ENCODE data around the gene SMIM41.

DNA sequence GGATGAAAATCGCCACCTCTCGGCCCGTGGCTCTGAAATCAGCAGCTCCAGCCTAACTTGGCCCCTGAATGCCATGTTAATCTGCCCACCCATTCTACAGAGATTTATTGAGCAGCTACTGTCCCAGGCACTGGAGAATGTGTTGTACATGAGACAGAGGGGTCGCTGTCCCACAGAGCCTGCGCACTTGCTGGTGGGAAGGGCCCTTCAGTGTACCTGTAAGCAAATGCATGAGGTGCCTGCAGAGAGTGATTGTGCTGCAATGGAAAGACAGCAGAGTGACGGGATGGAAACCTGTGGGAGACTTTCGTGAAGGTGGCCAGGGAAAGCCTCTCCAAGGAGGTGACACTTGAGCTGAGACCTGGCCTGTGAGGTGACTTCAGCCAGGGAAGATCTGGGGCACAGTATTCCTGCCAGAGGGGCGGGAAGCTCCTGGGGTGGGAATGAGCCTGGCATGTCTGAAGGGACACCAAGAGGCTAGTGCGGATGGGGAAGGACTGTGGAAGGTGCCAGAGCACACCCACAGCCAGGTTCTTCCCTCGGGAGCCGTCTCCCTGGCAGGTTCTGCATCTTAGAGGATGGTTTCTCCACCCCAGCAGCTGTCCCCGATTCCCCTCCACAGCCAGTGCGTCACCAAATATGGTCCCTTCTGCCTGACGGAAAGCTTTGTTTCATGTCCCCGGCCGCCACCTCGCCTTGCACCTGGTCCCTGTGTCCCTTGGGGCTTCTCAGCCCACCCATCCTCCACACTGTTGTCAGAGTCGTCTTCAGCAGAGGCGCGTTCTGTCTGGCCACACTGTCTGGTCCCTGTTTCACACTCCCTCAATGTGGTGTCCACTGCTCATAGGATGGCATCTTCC lies 8.7 kb downstream of the SMIM41 start:
- TF ChIP-seq, protein P1, sequence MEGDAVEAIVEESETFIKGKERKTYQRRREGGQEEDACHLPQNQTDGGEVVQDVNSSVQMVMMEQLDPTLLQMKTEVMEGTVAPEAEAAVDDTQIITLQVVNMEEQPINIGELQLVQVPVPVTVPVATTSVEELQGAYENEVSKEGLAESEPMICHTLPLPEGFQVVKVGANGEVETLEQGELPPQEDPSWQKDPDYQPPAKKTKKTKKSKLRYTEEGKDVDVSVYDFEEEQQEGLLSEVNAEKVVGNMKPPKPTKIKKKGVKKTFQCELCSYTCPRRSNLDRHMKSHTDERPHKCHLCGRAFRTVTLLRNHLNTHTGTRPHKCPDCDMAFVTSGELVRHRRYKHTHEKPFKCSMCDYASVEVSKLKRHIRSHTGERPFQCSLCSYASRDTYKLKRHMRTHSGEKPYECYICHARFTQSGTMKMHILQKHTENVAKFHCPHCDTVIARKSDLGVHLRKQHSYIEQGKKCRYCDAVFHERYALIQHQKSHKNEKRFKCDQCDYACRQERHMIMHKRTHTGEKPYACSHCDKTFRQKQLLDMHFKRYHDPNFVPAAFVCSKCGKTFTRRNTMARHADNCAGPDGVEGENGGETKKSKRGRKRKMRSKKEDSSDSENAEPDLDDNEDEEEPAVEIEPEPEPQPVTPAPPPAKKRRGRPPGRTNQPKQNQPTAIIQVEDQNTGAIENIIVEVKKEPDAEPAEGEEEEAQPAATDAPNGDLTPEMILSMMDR (IDR thresholded peaks at IDR 0.05), result no peak
- no peak for TF ChIP-seq POLR2A (IDR thresholded peaks at IDR 0.05)

Measured in gastroesophageal sphincter (tissue), 3 donors.